ENCODE results near the gene FCN3.
"Not testable (repeated sequence)": the region's sequence is repeated elsewhere in the genome, so short reads cannot be mapped to it uniquely, and the experiment has no call there.

FCN3 gene

DNA sequence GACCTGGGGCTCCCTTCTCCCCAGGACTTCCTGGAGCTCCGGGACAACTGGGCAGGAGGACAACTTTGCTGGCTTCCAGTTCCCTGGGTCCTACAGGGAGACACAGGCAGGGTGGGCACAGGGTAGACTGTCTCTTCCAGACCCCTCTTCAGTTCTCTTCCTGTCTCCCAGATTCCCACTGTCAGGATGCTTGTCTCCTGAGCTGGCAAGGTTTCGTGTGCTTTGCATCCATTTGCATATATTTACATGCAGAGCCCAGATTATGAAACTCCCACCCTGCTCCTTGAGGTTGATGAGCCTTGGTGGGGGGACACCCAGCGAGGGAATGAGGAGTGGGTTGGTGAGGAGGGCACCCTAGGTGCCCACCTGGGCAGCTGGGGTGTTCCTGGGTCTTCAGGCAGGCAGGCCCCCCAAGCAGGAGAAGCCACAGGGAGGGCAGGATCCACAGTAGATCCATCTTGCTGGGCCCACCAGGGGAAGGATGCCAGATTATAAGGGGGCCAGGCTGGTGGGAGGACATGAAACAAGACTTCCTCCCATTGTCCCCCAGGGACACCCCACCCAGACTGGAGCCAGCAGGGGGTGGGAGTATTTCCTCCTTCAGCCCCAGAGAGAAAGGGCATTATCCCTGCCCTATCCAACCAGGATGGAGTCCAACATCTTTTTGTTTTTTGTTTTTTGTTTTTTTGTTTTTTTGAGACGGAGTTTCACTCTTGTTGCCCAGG lies at the start of gene FCN3:
TSS of gene FCN3 (minus strand) at position 463 of the 725 bp plus-strand sequence. CDS start at position 457, 6 bp downstream.
- DNase-seq, result no peak

DNA sequence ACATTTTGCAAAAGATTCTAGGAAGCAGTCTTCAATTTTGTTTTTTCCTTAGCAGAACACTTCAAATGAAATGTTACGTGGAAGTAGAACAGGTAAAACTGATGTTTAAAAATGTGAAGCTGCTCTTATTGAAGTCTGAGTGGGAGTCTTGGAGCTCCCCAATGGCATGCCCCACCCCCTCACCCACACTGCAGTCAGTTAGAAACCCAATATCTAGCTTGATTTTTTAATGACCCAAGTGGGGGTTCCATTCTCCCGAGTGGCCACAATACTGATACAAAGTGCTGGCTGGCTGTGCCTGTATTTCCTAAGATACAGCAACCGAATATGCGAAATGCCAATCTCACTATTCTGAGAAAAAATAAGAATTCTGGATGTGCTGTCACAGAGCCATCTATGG lies 49.1 kb upstream of the FCN3 start:
- DNase-seq, result no peak

DNA sequence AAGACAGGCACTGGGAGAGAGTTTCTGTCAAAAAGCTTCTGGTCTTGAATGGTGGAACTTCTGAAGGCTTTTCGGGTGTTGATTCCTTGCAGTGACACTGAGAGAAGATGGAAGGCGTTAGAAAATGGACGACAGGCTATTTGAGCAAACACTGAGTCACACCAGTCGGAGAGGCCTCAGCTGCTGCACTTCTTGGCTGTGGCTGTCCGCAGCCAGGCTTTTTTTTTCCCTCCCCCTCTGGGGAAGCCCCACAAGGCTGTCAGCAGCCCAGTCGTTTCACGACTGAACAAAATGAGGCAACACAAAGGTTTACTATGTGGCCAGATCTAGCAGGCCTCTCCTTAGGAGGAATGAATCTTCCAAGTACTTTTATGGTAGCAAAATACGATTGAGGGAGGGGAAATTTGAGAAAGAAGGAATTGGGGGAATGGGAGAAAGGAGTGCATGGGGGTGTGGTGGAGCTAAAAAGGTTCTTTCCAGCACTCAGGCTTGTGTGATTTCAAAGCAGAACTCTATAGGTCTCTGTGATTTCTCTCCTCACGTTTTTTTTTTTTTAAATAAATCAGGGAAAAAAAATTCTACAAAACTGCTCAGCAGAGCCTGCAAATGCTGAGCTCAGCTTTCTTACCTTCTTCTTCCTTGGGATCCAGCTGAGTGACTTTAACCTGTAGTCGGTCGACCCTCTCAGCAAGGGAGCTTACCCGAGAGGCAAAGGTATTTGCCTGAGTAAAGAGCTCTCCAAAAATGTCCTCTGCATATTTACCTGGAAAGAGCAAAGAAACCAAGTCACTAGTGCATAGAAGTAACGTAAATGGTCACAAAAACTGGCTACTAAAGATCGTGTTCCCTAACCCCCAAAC lies 43.9 kb upstream of the FCN3 start:
- DNase-seq, result peak; percentile 41

DNA sequence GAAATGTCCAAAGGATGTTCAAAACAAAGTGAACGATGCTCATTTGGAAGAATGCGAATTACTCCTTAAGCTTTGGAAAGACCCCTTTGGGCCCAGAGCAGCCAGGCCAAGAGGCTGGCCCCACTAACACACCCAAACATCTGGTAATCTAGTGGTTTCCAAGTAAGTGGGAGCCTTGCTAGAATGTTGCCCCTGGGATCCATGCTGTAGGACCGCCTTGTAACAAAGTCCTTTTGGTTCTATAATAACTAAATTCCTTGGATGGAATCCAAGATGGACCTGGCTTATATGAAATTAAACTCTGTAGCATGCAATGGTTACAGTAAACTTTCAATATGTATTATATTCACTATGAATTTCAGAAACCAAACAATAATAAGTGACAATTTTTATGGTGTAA lies 43.1 kb upstream of the FCN3 start:
- DNase-seq, result no peak

DNA sequence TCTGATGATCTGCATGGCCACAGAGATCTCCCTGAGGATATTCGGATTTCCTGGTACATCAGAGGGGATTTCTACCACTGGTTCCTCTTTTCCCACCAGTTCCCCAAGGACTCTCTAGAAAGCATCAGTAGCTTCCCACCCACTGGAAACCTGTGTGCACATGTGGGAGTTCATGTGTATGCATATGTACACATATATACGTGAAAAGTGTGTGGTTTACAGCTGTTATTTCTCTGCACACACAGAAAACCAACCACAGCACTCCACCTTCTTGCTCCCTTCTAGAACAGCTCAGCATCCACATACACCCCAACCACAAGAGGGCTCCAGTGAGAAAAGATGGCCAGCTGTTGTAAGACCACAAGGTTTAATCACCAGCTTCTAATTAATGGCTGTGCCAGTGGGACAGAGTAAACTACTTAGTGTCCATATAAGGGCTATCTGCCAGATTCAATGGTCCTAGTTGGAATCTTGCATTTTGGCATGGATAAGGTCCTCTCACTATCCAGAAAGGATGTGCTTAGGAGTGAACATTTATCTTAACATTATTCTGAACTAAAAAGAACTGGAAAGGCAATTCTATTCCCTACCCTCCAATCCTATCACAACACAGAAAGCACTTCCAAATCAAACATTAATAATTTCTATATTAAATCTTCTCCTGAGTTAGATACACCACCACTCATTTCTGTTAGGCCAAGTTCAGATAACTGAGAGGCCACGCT lies 41.9 kb upstream of the FCN3 start:
- no peak for DNase-seq

DNA sequence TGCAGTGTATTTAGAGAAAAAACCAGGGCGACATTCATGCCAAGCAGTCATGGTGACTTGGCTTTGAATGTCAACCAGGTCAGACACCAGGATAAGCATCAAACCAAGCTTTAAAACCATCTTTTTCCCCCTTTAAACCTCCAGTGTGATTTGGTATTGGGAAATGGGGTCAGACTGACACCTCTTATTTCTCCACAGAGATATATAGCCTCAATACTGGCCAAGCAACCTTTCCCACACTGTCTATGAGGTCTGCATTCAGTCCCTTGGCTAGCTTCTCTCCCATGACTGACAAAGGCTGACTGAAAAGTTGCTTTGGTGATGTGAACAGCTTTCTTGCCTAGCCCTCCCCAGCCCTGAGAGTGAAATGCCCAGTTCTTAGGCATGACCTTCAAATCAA lies 39.5 kb upstream of the FCN3 start:
- no peak for DNase-seq

DNA sequence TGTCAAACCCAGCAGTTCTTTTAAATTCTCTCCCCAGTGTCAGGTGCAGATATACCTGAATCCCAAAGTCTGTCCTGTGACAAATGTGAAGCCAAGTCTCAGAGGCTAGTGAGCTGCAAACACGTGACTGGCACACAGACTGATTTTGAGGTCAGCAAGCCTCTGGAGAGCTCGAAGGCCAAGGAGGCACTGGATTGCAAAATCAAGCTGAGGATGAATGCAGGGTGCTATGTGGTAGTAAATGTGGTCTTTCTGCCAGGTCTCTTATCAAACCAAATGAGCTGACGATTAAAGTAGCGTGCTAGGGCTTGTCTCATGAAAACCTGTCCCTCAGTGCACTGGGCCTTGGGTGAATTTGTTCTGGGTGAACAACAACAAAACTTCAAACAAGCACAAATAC lies 38.4 kb upstream of the FCN3 start:
- no peak for DNase-seq

DNA sequence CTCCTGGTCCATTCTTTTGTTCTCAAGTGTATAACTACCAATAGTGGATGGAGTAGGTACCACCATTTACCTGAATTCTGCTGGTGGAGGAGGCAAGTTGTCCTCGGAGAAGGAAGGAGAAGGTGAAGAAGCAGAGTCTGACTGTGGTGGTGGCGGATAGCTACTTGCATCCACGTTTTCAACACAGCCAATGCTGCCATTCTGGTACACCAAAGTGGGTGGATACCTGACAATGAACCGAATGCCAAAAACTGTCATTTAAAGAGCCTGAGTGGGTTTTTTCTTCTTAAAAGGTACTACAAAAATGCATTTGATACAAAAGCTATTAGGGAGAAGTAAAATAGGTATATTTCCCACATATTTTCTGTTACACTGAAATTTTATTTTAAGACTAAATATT lies 37.9 kb upstream of the FCN3 start:
- no peak for DNase-seq

DNA sequence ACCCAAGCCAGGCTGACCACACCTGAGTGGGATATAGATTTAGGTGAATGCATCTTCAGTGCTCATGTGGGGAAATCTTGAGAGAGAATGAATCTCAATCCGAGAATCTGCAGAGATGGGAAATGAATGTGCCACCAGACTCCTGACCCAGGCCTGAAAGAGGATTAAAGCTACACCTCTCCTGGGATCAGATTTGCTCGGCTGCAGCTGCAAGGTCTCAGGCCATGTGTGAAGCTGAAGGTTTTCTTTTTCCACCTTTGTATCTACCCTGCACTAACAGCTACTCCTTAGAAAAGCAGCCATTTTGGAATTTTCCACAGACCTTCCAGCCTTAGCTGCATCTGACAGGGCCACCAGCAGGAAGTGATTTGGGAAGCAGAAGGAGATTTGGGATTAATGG lies 36.1 kb upstream of the FCN3 start:
- no peak for DNase-seq

DNA sequence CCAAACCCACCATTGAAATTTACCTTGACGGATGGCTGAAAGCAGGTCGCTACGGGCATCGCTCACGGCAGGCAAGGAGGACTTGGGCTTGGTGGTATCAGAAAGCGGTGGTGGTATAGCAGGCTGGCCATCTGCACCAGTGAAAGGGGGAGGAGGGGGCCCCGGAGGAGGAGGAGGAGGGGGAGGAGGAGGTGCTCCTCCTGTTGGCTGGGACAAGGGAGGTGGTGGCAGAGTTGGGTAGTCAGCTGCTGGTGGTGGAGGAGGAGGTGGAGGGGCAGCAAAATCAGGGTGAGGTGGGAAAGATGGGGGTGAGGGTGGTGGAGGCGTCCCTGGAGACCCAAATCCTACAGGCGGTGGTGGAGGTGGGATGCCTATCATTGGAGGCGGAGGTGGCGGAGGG lies 35.0 kb upstream of the FCN3 start:
- DNase-seq, result no peak

DNA sequence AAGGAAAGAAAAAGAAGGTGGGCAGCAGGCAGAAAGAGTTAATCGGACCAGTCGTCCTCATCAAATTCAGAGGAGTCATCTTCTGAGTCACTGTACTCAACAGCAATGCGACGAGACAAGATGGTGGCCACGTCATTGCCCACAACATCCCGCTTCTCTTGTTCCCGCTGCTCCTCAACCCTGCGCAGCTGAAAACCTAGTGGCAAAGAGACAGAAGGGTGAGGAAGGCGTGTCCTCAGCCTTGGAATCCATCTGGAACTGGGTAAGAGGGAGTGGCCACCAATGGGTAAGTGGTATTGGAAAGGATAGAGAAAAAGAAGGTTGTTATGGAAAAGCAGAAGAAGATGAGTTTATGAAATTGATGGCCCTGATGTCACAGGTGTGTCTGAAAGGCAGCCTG lies 33.5 kb upstream of the FCN3 start:
- no peak for DNase-seq

DNA sequence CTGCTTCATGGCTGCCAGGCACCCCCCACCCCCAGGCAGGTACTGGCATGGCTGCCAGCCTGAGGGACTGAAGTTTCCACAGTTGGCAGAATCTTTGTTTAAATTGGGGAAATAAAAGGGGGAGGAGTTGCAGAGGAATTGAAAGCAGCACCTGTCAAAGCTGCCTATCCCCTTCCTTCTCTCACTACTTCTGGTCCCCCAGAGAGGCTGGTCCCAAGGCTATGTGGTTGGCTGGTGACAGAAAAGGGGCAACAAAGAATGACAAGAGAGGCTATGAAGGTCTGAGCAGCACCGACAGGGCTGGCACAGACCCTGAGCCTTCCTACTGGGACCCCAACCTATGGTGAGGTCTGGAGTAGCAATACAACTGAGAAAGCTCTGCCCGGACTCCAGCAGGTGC lies 32.2 kb upstream of the FCN3 start:
- not testable (repeated sequence) for DNase-seq

DNA sequence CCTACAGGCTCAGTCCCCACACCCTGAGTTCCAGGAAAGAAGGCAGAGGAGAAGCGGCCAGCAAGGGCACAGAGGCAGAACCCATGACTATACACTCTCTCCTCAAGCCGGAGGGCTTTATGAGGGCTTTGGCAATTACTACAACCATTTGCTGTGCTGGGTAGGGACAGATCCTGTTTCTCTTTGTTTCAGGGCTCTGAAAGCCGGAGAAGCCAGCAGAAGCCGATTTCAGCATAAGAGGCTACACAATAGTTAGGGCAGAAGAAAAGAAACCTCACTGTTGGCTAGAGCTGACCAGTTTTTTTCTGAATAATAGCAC lies 31.7 kb upstream of the FCN3 start:
- DNase-seq, result no peak

DNA sequence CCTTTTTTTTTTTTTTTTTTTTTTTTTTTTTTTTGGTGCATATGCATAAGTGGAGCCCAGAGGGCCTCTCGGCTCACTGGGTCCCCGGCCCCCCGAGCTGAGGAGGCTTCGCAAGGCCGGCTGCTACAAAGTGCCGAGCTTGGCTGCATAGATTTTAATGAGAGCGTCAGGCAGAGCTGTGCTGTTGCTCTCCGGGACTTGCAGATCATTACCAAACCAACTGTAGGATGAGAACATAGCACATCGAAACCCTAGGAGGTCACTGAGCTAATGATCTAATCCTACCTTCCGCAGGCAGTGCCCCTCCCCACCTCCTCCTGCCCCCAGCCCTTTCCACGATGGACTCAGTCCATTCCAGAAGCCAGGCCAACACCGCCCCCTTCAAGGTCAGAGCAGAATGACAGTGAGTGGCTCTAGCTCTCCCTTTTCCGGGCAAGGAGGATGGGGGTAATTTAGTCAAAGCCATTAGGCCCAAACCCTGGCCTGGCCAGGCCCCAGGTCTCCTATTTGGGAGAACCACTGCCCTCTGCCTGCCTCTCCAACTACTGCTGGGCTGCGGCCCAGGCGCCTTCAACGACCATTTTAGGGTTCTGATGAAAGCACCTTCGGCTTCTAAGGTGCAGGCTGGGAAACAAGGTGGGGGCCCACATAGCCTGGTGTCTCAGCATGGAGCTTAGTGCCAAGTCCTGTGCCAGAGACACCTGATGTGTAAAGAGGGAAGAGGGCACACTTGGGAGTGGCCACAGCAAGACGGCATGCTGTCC lies 31.2 kb upstream of the FCN3 start:
- DNase-seq, result not testable (repeated sequence)

DNA sequence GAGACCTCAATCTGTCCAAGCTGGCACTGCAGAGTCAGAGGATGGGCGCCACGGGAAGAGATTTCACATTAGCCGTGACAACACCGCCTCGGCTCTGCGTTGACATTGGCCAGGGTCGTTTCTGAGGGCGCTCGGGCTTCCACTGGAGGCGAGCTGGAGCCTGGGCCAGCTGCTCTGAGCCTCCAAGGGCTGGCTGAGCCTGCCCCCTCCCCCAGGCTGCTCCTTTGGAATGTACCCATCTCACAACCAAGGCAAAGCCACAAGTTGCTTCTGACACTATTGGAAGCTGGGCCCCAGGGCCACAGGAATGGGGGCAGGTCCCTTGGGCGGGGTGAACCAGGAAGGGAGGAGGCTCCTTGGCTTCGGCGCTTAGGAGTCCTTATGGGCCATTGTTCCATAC lies 30.4 kb upstream of the FCN3 start:
- DNase-seq, result no peak

DNA sequence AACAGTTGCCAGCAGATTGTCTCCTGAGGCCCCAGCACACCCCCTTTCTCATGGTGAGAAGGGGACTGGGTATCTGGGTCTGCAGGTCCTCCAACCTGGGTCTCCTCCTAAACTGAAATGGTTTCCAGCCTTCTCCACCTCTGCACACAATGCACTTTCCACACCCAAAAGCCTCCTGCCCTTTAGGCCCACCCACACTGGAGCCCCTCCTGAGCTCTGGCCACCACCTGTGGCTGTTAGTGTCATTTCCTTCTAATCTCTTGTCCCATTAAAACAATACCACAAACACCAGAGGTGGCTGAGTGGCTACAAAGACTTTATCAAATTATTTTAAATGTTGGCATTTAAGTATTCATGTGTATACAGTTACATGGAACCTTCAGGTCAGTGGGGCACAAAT lies 29.3 kb upstream of the FCN3 start:
- DNase-seq, result no peak

DNA sequence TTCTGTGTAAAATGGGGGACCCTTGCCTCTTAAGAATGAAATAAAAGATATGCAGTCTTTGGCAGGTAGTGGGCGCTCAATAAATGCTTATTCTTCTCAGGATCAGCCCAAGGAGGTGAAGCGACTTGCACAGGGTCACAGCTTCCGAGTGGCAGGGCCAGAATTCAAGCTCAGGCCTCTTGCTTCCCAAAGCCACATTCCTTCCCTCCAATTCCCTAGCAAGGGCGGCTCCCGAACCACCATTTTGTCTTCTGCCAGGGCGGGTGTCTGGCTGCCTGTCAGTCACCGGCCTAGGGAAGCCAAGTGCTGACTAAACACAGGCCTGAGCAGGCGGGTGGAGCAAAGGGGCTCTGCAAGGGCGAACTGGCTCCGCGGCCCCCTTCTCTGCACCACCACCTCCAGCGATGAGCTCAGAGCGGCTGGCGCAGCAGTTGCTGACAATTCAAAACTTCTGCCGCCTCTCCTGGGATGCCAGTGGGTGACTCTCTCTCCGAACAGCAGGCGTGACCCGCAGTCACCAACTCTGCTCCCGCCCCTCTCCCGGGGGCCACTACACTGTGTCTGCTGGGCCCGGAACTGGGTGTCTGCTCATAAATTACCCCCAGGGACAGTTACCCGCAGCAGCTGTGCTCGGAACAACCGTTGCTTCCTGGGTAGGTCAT lies 28.6 kb upstream of the FCN3 start:
- no peak for DNase-seq

DNA sequence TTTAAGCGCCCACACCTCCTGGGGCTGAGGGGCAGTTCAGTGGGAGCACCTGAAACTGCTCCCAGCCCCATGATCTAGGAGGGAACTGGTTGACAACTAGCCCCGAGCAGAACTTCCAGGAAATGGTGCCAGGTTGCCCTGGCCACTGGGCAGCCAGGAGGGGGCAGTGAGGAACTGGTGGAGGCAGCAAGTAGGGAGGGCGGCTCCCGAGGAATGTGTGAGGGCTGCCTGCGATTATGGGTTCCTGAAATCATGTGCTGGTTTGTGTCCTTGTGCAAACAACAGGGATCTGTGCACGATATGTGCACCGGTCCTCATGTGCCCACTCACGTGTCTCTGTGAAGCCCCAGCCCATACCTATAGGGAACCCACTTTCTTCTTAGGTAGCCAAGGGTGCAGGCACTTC lies 27.7 kb upstream of the FCN3 start:
- DNase-seq, result no peak

DNA sequence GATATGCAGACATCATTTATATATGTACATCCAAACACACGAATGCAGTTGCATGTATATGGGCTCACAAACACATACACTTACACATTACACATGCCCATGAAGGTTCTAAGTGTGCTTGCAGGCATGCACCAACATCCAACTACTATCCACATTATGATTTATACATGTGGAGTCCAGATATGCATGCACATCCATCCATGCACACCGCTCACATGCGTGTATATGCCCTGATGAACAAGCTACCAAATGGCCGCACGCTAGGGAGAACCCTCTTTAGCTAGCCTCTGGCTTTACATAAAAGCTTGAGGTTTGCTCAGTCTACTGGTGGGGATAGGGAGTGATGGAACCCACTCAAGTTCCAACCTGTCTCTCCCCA lies 26.3 kb upstream of the FCN3 start:
- no peak for DNase-seq

DNA sequence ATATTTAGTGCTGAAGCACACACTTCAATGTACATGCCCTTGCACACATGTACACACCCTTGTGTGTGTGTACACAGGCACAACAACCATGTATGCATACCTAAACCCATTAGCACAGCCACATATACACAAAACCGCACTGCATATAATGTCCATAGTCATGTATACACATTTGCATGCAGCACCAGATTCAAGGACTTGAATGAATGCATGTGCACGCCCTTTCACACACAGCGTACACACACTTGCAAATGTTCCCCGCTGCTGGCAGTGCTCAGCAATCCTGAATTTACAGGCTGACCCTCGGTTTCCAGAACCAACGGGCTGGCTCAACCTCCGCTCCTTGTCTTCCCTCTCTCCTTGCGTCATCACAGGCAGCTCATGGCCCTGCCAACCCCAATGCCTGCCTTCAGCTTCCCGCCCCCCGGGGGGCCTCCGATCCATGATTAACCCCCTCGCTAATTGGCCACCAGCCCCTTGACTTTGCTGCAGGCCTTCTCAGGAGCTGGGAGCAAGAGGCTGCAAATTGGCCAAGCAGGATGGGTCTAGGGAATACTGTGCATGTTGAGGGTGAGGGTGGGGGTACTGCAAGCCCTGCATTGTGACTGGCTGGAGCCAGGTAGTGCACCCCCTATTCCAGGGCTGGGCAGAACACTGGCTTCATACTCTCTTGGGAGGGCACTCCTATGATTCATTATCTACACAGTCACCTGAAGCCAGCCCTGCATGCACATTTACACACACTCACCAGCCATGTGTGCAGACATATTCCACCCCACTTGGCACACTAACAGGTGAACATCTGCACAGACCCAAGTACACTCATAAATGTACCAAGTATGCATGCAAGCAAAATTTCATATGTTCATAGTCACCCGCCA lies 25.7 kb upstream of the FCN3 start:
- DNase-seq, result no peak

DNA sequence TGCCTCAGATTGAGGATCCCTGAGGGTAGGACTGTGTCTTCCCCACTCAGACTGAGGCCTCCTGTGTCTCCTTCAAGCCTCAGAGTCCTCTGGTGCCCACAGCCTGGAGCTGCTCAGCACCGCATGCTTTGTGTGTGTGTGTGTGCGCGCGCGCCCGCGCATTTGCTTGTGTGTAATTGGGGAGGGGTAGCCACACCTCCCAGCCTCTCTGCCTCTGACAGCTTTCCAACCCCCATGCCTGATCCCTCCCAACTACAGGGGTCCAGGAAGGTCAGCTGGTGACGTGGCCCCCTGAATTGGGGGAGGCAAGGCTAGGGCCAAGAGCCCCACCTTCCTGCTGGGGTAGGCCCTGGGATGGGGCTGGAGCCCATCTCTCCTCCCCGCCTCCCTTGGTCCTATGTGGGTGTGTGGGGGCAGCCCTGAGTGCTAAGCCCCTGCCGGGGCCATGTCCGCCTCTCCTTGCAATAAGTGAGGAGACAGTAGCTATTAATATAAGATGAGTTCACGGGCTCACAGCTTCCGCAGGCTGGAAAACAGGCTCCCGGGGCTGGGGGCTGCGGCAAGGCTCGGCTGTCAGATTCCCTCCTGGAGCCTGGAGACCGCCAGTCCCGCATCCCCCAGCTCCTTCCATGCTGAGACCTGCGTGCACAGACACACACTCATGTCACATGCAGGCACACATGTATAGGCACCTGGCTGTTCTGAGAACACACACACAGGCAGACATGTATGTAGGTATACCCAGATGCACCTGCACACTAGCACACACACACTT lies 24.8 kb upstream of the FCN3 start:
- no peak for DNase-seq
